Bronchial epithelial cell (primary cell): ENCODE measurements around the gene CACNA2D3. TPM values are rescaled to one million over a fixed set of nuclear protein-coding genes. Genes with fewer than 3 reads are reported as not detected.
"Not testable (repeated sequence)": the region's sequence is repeated elsewhere in the genome, so short reads cannot be mapped to it uniquely, and the experiment has no call there.

Experiments
- DNase-seq: peaks from one replicate; pipeline ENCODE4 v3.0.0-alpha.2; 2010; ENCODE audit warnings: low read depth
- FAIRE-seq: peaks from 2 replicates; lab custom pipeline; 2011; peaks lifted over from hg19 to GRCh38; lab: Jason Lieb, UNC
- H3K27me3 ChIP-seq: 2 replicates; pipeline ENCODE4 v1.5.1; 2011; ENCODE audit warnings: low read length; ENCODE audit not compliant: control insufficient read depth, insufficient read depth
- H3K36me3 ChIP-seq: 2 replicates; pipeline ENCODE4 v1.5.1; 2011; ENCODE audit warnings: low read length; ENCODE audit not compliant: control insufficient read depth, insufficient read depth
- H3K4me3 ChIP-seq: 2 replicates; pipeline ENCODE4 v1.5.1; 2011; ENCODE audit warnings: mild to moderate bottlenecking, low read depth, low read length, control low read depth
- total RNA-seq: library from RNA; depleted of rRNA; stranded (reverse); fragments of >200 nt; gene quantifications from 2 replicates; pipeline ENCODE4 v1.2.1, GENCODE V29; 2014
- TF ChIP-seq, protein P1 (sequence below): IDR thresholded peaks from 2 replicates; pipeline ENCODE4 v1.5.1; 2011; ENCODE audit warnings: mild to moderate bottlenecking, moderate library complexity, low read length, control low read depth, inconsistent platforms; ENCODE audit not compliant: insufficient read depth, severe bottlenecking

CACNA2D3 gene
- total RNA-seq, 1 donor from 2014 or later, result not detected

GRCh38 chr3:54099381-54099780 is 23.0 kb upstream of the CACNA2D3 start:
- TF ChIP-seq, protein P1, sequence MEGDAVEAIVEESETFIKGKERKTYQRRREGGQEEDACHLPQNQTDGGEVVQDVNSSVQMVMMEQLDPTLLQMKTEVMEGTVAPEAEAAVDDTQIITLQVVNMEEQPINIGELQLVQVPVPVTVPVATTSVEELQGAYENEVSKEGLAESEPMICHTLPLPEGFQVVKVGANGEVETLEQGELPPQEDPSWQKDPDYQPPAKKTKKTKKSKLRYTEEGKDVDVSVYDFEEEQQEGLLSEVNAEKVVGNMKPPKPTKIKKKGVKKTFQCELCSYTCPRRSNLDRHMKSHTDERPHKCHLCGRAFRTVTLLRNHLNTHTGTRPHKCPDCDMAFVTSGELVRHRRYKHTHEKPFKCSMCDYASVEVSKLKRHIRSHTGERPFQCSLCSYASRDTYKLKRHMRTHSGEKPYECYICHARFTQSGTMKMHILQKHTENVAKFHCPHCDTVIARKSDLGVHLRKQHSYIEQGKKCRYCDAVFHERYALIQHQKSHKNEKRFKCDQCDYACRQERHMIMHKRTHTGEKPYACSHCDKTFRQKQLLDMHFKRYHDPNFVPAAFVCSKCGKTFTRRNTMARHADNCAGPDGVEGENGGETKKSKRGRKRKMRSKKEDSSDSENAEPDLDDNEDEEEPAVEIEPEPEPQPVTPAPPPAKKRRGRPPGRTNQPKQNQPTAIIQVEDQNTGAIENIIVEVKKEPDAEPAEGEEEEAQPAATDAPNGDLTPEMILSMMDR, result no peak
- H3K4me3 ChIP-seq, result no peak overlapping the region
- H3K27me3 ChIP-seq, result no peaks in the 10 kb centered on the region
- H3K36me3 ChIP-seq, result no peaks in the 10 kb centered on the region
- FAIRE-seq (no peak), DNase-seq (no peak)

- Histone ChIP-seq H3K36me3 (no peaks in the 10 kb centered on the region), H3K27me3 (no peaks in the 10 kb centered on the region), H3K4me3 (no peak overlapping the region)
- no peak for DNase-seq
- TF ChIP-seq, protein P1, result no peak
- no peak for FAIRE-seq
Observed at GRCh38 chr3:54104084-54104483, 18.3 kb upstream of the CACNA2D3 start.

DNA sequence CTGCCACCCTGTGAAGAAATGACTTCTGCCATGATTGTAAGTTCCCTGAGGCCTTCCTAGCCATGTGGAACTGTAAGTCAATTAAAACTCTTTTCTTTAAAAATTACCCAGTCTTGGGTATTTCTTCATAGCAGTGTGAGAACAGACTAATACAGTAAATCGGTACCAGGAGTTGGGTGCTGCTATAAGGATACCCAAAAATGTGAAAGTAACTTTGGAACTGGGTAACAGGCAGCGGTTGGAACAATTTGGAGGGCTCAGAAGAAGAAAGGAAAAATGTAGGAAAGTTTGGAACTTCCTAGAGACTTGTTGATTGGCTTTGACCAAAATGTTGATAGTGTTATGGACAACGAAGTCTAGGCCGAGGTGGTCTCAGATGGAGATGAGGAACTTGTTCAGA is 6.2 kb upstream of the CACNA2D3 start:
- H3K36me3 ChIP-seq, H3K27me3 ChIP-seq, H3K4me3 ChIP-seq, FAIRE-seq, DNase-seq: not testable (repeated sequence)

DNA sequence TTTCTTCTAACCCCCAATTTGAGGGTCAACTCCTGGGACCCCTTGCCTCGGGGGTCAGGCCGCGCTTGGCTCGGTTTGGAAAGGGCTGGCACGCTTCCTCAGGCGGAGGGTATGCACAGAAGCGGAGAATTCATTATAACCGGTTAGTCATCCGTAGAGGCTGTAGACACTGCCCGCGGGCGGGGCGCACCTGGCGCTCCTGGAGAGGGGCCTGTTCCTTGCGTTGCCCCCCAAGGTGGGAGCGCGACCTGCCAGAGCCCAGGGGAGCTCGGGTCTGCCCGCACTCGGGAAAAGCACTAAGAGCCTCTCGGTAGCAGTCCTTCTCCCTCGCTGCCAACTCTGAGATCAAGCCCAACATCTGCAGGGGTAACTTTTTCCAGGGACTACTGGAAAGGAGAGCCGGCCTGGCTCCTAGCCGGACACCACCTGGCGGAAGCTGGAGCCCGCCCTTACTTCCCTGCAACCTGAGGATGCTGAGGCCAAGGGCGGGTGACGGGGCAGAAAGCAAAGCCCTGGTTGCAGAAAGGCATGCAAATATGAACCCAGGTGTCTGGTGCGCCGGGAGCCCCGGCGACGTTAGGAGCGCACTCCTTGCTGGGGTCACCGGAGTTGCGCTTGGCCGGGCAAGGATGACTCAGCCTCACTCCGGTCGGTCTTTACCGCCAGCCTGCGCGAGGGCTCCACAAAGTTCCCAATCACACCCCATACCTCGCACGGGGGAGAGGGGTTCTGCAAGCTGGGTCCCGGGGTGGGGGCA is 1.5 kb upstream of the CACNA2D3 start:
- H3K4me3 ChIP-seq, result no peak overlapping the region
- H3K27me3 ChIP-seq, result peaks cover 25% of the 10 kb centered on the region
- no peaks in the 10 kb centered on the region for H3K36me3 ChIP-seq
- no peak for DNase-seq
- no peak for FAIRE-seq
- TF ChIP-seq, protein P1, result no peak

DNA sequence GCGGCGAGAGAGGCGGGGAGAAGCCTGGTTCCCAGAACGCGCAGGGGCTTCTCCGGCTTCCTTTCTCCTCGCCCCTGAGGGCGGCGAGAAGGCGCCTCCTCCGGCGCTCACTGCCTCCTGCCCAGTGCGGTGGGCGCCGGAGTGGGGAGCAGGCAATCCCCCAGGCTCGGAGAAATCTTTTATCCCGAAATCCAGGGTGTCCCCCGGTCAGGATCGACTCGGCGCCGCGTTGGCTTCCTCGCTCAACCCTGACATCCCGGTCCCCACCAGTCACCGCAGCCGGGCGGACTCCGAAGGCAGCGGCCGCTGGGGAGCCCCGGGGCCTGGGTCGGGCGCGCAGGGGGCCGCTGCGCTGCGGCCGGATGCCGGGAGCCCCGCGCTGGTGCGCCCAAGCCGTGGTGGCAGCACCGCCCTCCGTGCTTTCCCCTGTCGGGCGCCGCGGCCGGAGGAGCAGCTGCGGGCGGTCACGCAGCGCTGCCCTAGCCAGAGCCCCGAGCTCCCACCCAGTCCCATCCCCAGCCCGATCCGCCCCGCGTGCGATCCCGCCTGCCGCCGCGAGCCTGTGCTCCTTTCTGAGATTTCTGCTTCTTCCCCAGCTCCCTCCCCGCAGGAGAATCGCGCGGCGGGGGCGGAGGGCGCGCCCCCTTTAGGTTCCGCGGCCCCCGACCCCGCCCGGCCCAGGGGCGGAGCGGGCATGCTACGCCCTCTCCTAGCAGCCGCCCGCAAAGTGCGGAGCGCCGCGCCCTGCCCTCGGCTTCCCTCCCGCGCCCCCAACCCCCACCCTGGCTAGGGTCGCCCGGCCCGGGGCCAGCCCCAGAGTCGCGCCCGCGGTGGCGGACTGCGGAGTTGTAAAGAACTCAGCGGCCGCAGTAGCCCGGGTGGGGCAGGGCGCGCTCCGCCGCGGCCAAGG is 683 bp upstream of the CACNA2D3 start:
- Histone ChIP-seq H3K27me3 (peaks cover 27% of the 10 kb centered on the region), H3K36me3 (no peaks in the 10 kb centered on the region), H3K4me3 (peak overlapping the region; percentile 23)
- FAIRE-seq (no peak), DNase-seq (no peak)
- TF ChIP-seq, protein P1, result no peak
